GM19023 (cell line): ENCODE data around the gene GPX3.

Source experiments
- ATAC-seq: cut with Tn5 transposase; IDR thresholded peaks from one replicate; pipeline ENCODE4 v1.9.1; 2021; ENCODE audit warnings: mild to moderate bottlenecking, moderate library complexity; ENCODE audit not compliant: unreplicated experiment

The GPX3 gene

DNA sequence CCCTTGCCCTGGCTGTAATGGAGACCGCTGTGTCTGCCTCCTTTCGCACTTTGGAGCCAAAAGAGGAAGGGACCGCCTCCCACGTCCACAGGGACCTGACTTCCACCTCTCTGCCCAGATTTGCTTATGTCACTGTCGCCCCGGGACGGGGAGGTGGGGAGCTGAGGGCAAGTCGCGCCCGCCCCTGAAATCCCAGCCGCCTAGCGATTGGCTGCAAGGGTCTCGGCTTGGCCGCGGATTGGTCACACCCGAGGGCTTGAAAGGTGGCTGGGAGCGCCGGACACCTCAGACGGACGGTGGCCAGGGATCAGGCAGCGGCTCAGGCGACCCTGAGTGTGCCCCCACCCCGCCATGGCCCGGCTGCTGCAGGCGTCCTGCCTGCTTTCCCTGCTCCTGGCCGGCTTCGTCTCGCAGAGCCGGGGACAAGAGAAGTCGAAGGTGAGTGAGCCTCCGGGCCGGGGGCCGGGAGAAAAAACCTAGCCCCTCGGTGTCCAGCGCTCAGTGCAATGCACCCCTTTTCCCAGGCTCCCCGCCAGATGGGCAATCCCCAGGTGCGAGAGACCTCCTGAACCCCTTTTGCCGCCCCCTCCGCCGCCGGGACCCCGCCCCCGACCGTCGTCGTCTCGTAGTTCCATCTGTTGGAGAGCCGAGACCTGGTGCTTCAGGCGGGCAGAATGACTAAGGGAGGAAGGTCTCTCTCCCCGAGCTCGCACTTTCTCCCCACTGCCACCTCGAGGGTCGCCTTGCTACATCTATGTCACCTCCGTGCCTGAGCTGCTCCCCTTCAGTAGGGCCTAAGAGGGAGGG is at the start of gene GPX3:
GPX3 (plus strand) TSS at position 288 of the 807 bp plus-strand sequence; CDS start at position 352, 64 bp downstream.
- peak; percentile 69 for ATAC-seq

DNA sequence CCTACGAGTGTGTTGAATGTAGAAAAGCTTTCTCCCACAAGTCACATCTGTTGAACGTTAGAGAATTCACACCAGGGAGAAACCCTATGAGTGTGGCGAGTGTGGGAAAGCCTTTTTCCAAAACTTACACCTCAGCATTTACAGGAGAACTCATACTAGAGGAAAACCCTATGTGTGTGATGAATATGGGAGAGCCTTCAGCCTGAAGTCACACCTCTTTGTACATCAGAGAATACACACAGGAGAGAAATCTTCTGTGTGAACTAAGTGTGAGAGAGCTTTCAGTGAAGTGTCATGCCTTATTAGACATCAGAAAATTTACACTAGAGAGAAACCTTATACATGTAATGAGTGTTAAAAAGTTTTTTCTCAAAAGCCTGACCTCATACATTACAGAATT is 41.8 kb upstream of the GPX3 start:
- no peak for ATAC-seq

DNA sequence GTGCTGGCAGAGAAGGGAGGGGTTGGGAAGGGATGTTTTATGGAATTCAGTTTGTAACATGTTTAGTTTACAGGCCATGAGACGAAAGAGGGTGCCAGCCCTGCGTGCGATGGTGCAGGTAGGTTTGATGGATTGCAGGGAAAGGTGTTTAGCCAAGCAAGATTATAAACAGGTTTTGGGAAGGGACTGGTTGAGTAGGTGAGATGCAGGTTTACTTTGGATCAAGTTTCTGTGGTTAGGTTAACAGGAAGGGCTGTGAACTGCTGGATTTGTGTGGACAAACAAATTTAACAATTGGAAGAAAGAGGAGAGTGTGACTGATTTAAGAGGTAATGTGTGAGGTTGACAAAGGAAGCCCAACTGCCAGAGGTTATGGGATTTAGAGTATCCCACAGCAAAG is 32.6 kb upstream of the GPX3 start:
- ATAC-seq: no peak

GRCh38 chr5:150989695-150990094 is 30.7 kb upstream of the GPX3 start:
- ATAC-seq: no peak

DNA sequence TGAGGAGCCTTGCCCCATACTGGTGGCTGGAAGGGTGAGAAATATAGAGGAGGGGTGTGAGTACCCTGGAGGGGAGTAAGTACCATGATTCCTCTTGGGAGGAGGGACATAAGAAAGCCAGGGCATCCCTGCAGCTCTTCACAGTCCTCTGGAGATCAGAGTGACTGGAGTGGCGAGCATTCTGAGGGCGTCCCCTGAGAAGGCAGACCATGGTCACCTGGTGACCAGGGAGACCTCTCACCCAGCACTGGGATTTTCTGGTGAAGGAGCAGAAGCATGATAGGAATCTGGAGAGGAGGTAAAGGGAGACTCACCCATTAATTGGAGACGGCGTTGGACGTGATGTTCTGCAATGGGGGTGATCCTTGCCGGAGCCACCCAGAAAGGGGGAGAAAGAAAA is 27.7 kb upstream of the GPX3 start:
- no peak for ATAC-seq

DNA sequence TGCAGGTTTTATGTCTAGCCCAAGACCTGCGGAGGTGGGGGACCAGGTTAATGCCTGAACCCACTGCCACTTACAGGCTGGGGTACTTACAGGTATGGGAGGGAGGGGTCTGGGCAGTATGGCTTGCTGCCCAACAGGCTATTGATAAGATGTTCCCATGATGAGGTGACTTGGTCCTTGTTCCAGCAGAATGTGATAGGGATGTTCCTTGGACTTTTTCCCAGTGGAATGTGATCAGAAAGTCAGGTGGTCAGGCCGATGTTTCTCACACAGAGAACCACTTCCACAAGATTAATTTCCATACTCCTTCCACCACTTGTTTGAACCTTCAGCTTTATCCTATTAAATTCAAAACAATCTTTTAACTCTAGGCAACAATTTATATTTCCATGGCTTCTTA is 27.0 kb upstream of the GPX3 start:
- no peak for ATAC-seq

DNA sequence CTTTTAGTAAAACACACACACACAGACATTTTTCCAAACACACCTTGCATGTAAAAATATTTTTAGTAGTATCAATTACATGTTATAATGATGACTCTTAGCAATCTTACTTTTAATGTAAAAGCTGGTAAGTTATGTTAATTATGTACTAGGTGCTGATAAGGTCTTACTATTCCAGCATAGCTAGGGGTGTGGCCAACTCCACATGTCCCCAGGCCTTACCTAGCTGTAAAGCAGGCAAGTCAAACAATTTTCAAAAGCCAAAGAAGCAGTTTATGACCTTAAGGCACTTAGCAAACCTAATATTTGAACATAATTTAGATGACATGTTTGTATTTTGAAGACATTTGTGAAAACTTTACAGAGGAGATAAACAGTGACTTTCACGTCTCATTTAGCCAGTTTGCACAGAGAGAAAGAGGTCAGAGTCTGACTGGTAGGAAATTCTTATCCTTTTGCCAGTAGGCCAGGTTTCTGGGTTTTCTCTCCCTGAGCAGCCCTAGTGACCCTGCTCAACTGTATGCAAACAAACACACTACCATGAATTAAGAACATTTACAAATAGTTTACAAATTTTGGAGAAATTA is 26.5 kb upstream of the GPX3 start:
- no peak for ATAC-seq

DNA sequence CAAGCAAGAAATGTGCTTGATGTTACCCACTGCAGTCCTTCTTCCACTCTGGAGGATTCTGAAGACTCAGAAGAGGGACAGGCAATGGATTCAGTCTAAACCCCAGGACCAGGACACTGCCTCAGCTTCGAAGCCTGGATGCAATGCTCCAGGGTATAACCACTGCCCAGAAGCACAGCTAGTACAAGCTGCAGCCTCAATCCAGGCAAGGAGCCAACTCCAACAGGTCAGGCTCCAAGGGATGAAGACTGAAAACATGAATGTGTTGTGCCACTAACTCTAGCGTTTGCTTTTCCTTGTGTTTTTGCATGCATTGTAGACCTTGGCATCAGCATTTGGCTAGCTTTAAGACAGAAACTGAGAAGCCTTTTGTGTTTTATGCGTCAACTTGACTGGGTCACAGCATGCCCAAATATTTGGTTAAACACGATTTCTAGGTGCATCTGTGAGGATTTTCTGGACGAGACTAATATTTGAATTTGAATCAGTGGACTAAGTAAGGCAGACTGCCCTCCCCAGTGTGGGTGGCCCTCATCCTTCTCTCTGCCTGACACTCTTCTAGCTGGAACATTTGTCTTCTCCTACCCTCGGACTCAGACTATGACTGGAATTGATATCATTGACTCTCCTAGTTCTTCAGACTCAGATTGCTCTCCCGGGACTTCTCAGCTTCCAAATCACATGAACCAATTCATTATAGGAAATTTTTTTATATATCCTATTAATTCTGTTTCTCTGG is 20.5 kb upstream of the GPX3 start:
- ATAC-seq: no peak

GRCh38 chr5:151001436-151001835 is 19.0 kb upstream of the GPX3 start:
- no peak for ATAC-seq

- ATAC-seq: no peak
Observed at GRCh38 chr5:151002250-151002649, 18.1 kb upstream of the GPX3 start.

- no peak for ATAC-seq
Observed at GRCh38 chr5:151002681-151003502, 17.5 kb upstream of the GPX3 start.

- ATAC-seq: no peak
Observed at GRCh38 chr5:151003503-151003860, 16.9 kb upstream of the GPX3 start.

DNA sequence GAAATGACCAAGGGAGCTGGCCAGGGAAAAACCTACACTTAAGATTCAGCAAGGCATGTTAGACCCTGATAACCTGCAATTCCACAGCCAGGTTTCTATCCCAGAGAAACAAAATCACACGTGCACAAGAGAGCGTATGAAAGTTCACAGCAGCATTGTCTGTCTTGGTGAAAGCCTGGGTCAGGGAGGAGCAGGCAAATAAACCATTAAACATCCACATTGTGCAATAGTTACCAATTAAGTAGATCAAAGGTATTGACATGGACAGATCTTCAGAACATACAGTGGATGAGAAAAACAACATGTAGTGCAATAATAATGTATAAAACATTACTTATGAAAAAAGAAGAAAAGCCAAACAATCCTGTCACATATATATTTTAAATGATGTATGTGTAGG is 15.9 kb upstream of the GPX3 start:
- no peak for ATAC-seq

DNA sequence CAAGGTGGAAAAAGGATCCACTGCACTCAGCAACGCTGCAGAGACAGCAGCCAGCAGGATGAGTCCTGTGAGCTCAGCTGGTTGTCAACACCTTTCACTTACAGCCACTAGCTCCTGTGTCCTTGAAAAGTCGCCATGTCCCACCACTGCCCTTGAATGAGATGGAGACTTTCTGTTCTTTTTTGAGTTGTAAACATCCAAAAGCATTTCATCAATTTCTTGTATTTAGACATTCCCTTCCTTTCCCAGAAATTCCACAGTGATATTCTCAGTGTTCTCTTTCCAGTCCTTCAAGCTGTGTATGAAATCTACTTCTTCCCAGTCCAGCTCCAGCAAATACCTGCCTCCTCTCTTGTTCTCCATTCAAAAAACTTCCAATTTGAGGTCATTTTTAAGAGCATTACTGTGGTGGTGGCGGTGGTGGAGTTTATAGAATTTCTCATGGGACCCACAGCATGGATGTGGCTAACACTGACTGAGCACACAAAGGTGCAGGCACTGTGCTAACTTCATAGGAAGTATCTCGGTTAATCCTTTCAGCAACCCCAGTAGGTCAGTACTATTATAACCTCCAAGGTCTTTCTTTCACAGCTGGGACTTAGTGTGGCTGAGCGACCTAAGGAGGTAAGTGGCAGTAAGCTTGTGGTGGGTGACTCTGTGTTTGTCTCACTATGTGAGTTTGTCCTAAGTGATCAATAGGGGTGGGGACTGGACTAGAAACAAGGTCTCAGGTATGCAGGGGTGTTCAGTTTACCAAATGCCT is 15.0 kb upstream of the GPX3 start:
- ATAC-seq: no peak

GRCh38 chr5:151005950-151006576 is 14.3 kb upstream of the GPX3 start:
- ATAC-seq: no peak

DNA sequence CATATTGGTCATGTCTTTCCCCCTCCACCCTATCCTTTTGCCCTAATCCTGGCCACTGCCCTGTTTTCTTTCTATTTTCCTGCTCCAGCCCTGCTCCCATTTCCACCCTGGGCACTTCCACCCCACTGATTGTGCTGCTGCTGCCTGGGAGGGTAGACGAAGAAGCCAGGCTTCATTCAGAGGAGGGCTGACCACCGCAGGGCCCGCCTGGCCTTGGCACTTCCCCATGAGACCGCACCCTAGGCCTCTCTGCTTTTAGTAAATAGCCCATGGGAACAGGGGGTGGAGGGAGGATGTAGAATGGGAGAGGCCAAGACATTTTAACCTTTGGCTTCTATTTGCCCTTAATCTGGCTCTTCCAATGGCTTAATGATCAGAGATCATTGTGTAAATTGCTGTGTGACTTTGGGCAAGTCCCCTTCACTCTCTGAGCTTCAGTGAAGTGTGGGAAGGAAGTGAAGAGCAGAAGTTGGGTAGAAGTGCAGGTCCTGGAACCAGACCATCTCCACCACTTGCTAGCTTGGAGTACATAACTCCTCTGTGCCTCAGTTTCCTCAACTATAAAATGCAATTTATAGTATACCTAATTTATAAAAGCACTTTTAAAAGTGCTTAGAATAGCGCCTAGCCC is 13.6 kb upstream of the GPX3 start:
- no peak for ATAC-seq

DNA sequence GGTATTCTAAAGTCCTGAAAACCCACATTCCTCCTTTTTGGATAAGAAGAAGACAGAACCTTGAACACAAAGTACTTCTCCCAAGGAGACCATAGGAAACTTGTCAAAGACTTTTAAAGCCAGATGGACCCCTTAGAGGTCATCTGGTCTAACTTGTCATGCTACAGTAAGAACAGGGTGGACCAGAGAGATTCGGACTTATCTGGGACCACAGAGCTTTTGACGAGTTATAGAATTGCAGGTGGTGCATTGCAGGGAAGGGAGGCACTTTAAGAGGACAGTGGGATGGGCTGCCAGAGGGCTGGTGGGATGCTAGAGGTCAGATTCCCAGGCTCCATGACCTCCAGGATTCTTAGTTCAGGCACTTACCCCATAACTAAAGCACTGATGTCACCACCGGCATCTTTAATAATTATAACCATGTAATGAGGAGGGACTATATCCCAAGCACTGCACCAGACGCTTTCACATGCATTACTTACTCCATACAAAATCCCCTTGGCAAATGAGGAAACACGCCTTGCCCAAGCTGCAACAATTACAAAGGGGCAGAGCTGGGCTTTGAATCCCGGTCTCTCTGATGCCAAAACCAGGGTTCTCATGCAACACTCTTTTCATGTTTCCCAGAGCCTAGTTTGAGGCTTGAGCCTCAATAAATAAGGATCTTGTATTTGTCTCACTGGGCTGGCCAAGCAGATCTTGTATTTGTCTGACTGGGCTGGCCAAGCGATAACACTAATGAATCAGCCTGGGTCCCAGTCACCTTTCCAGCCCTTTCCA is 12.8 kb upstream of the GPX3 start:
- ATAC-seq: no peak

DNA sequence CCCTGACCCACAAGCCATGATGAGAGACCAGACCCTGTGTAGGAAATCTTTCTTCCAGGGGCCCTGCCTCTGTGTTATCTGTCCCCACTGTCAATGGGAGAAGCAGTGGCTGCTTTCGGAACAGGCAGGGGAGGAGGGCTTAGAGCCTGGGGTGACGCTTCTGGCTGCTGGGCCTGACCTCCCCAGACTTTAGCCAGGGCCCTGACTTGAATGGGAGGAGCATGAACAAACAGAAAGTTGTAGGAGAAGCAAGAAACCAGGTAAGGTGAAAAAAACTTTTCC is 12.2 kb upstream of the GPX3 start:
- no peak for ATAC-seq

DNA sequence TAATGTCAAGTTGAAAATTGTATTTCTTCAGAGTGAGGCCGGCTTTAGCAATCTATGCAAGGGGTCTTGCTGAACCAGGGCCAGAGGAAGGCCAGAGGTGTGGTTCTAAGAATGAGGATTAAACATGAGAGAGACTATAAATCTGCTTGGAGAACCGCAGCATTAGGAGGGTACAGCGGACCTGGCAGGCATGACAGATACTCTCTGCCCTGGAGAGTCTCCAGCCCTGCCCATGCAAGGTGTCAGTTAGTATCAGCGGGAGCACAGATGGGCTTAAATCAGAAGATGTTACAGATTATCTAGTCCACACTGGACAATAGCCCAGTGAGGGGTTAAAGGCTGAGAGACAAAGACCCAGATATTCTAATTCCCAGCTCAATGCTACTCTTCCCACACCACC is 11.5 kb upstream of the GPX3 start:
- ATAC-seq: no peak
